ENCODE measurements around the gene DGAT2L6. TPM values are rescaled to one million over a fixed set of nuclear protein-coding genes. Genes with fewer than 3 reads are reported as not detected.

The DGAT2L6 gene
- total RNA-seq, 1 experiment from 2014 or later: not detected

DNA sequence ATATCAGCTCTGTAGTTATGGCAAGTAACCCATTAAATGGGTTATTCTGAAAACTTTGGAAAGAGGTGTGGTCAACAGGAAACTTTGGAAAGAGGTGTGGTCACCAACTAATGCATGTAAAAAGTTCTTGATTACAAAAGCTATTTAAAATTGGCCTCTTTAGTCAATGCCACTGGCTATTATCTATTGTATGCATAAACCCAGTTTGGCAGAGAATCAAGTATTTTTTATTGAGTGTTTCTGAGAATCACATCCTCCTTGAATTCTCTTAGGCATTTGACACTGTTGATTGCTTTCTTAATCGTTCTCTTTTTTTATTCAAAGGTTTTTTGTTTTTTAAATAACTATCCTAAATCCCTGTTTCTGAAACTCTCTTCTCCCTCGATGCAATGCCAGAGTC is 75.2 kb downstream of the DGAT2L6 start:
- H3K4me1 Mint-ChIP-seq (ENCODE audit: low read depth, unreplicated experiment): peaks cover 32% of the 10 kb centered on the region
- peaks cover 17% of the 10 kb centered on the region for H3K4me1 ChIP-seq
- no peaks in the 10 kb centered on the region for H3K9me3 Mint-ChIP-seq (ENCODE audit: unreplicated experiment)
- POLR2A ChIA-PET: no interaction called here
- H3K36me3 Mint-ChIP-seq (ENCODE audit: insufficient read depth, unreplicated experiment): no peaks in the 10 kb centered on the region
- no peaks in the 10 kb centered on the region for H3K9me3 ChIP-seq
- H3K4me3 ChIP-seq (ENCODE audit: low read depth, low read length): no peak overlapping the region
- no peak overlapping the region for H3K4me3 Mint-ChIP-seq (ENCODE audit: unreplicated experiment)
- H3K36me3 ChIP-seq (ENCODE audit: control insufficient read depth, insufficient read depth, low read length): no peaks in the 10 kb centered on the region
- no peaks in the 10 kb centered on the region for H3K27me3 Mint-ChIP-seq (ENCODE audit: insufficient read depth, unreplicated experiment)
- intact Hi-C loops (cut with micrococcal nuclease; ENCODE audit: unreplicated experiment): no loop called here
- no peaks in the 10 kb centered on the region for H3K27me3 ChIP-seq (replicated peaks; ENCODE audit: control insufficient read depth, insufficient read depth, low read length)
- no peak overlapping the region for H3K27ac Mint-ChIP-seq (ENCODE audit: unreplicated experiment)
- no TSS peak for BruUV-seq (replicated peaks)
- no peak for DNase-seq
- CTCF ChIA-PET: no interaction called here
- TF ChIP-seq, protein P1, sequence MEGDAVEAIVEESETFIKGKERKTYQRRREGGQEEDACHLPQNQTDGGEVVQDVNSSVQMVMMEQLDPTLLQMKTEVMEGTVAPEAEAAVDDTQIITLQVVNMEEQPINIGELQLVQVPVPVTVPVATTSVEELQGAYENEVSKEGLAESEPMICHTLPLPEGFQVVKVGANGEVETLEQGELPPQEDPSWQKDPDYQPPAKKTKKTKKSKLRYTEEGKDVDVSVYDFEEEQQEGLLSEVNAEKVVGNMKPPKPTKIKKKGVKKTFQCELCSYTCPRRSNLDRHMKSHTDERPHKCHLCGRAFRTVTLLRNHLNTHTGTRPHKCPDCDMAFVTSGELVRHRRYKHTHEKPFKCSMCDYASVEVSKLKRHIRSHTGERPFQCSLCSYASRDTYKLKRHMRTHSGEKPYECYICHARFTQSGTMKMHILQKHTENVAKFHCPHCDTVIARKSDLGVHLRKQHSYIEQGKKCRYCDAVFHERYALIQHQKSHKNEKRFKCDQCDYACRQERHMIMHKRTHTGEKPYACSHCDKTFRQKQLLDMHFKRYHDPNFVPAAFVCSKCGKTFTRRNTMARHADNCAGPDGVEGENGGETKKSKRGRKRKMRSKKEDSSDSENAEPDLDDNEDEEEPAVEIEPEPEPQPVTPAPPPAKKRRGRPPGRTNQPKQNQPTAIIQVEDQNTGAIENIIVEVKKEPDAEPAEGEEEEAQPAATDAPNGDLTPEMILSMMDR (IDR thresholded peaks at IDR 0.05; ENCODE audit: insufficient read depth in 1 of 2, low read depth in 1 of 2, low read length in 1 of 2, severe bottlenecking in 1 of 2, unreplicated experiment in 1 of 2): no peak

DNA sequence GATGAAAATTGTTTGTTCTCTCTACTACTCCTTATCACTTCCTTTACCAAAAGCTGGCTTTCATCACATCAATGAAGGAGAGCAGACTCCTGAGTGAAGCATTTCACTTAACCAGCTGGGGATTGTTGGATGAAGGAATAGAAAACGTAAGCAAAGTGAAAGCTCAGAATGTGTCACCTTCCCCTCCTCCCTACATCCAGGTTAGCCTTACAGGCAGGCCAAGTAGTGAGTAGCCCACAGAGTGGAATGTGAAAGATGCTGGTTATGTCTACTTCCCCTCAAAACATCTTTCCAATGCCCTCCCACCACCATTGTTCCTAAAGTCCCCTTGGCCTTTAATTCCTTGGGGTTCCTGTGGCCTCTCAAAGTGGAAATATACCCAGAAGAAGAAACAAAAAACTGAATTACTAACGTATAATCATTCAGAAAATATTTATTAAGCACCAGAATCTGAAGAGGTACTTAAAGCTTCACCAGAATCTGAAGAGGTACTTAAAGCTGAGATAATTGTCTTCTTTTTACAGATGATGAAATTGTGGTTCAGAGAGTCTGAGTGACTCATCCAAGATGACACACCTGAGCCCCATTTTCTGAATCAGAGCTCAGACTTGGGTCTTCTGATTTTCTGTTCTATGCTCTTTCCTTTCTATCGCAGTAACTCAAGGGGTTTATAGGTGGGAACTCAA is 76.2 kb downstream of the DGAT2L6 start:
- ChIA-PET POLR2A (interaction anchor here (0.5 kb wide), 1 partner anchor 1588 kb away, joined by 3 read pairs; no protein-coding TSS in a partner anchor), CTCF (no interaction called here)
- Histone ChIP-seq H3K9me3 (no peaks in the 10 kb centered on the region), H3K36me3 (ENCODE audit: control insufficient read depth, insufficient read depth, low read length) (no peaks in the 10 kb centered on the region), H3K4me3 (ENCODE audit: low read depth, low read length) (no peak overlapping the region), H3K4me1 (peaks cover 17% of the 10 kb centered on the region), H3K27me3 (replicated peaks; ENCODE audit: control insufficient read depth, insufficient read depth, low read length) (no peaks in the 10 kb centered on the region)
- BruUV-seq (replicated peaks): no TSS peak
- Mint-ChIP-seq H3K27me3 (ENCODE audit: insufficient read depth, unreplicated experiment) (no peaks in the 10 kb centered on the region), H3K4me1 (ENCODE audit: low read depth, unreplicated experiment) (peaks cover 32% of the 10 kb centered on the region), H3K36me3 (ENCODE audit: insufficient read depth, unreplicated experiment) (no peaks in the 10 kb centered on the region), H3K4me3 (ENCODE audit: unreplicated experiment) (no peak overlapping the region), H3K27ac (ENCODE audit: unreplicated experiment) (no peak overlapping the region), H3K9me3 (ENCODE audit: unreplicated experiment) (no peaks in the 10 kb centered on the region)
- no peak for DNase-seq
- TF ChIP-seq, protein P1 (IDR thresholded peaks at IDR 0.05; ENCODE audit: insufficient read depth in 1 of 2, low read depth in 1 of 2, low read length in 1 of 2, severe bottlenecking in 1 of 2, unreplicated experiment in 1 of 2): no peak
- intact Hi-C loops (cut with micrococcal nuclease; ENCODE audit: unreplicated experiment): no loop called here

DNA sequence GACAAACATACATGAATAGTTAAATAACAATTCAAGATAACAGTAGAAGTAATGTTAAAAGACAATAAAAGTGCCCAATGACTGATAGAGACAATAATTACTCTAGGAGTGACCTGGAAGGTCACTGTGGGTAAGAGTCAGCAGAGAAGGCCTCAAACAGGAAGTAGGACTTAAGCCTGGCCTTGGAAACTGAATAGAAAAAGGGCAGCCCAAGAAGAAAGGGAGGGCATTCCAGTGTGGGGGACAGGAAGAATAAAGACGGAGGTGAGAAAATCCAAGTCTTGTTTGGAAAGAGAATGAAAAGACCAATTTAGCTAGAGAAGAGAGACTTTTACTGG is 76.7 kb downstream of the DGAT2L6 start:
- H3K4me3 Mint-ChIP-seq (ENCODE audit: unreplicated experiment): no peak overlapping the region

More for the DNA sequence above, 76.7 kb downstream of the DGAT2L6 start:
- BruUV-seq (replicated peaks): no TSS peak
- H3K4me1 ChIP-seq: peaks cover 17% of the 10 kb centered on the region
- ChIA-PET POLR2A (no interaction called here), CTCF (no interaction called here)
- no peak overlapping the region for H3K4me3 ChIP-seq (ENCODE audit: low read depth, low read length)
- DNase-seq: no peak
- no peaks in the 10 kb centered on the region for H3K9me3 Mint-ChIP-seq (ENCODE audit: unreplicated experiment)
- intact Hi-C loops (cut with micrococcal nuclease; ENCODE audit: unreplicated experiment): no loop called here
- TF ChIP-seq, protein P1 (IDR thresholded peaks at IDR 0.05; ENCODE audit: insufficient read depth in 1 of 2, low read depth in 1 of 2, low read length in 1 of 2, severe bottlenecking in 1 of 2, unreplicated experiment in 1 of 2): no peak
- H3K27ac Mint-ChIP-seq (ENCODE audit: unreplicated experiment): no peak overlapping the region
- H3K4me1 Mint-ChIP-seq (ENCODE audit: low read depth, unreplicated experiment): peaks cover 32% of the 10 kb centered on the region
- H3K36me3 Mint-ChIP-seq (ENCODE audit: insufficient read depth, unreplicated experiment): no peaks in the 10 kb centered on the region
- no peaks in the 10 kb centered on the region for H3K9me3 ChIP-seq
- H3K27me3 ChIP-seq (replicated peaks; ENCODE audit: control insufficient read depth, insufficient read depth, low read length): no peaks in the 10 kb centered on the region
- no peaks in the 10 kb centered on the region for H3K36me3 ChIP-seq (ENCODE audit: control insufficient read depth, insufficient read depth, low read length)
- H3K27me3 Mint-ChIP-seq (ENCODE audit: insufficient read depth, unreplicated experiment): no peaks in the 10 kb centered on the region

Data from Caco-2 (cell line).